AG04449 (cell line): ENCODE data around the gene NBPF26.
"Not testable (repeated sequence)": the region's sequence is repeated elsewhere in the genome, so short reads cannot be mapped to it uniquely, and the experiment has no call there.

Experiments used
- CTCF ChIA-PET: fragments of 350-600 bp; formaldehyde crosslinking; extraction: SDS; loops from one replicate; lab custom pipeline; 2021; ENCODE audit warnings: antibody characterized with exemption; lab: Yijun Ruan, JAX
- POLR2A ChIA-PET: fragments of 400-600, 350-600 bp; formaldehyde crosslinking; extraction: SDS; loops from one replicate; lab custom pipeline; 2020; ENCODE audit warnings: antibody characterized with exemption, inconsistent platforms; lab: Yijun Ruan, JAX
- DNase-seq: peaks from one replicate; pipeline ENCODE4 v3.0.0-alpha.2; 2010; ENCODE audit warnings: low read depth, low spot score
- H3K4me3 ChIP-seq: 2 replicates; pipeline ENCODE4 v1.5.1; 2011; ENCODE audit warnings: low read depth, mild to moderate bottlenecking, control low read depth, low read length

The NBPF26 gene

GRCh38 chr1:120723715-120724402 lies at the start of gene NBPF26:
Gene NBPF26 (plus strand): TSS chr1:120723945.
- POLR2A ChIA-PET, CTCF ChIA-PET: not testable (repeated sequence)
- DNase-seq = peak; percentile 5
- peak within 1 kb of the TSS; percentile 57 for H3K4me3 ChIP-seq

GRCh38 chr1:120680106-120680819 lies 43.5 kb upstream of the NBPF26 start:
- DNase-seq, POLR2A ChIA-PET, H3K4me3 ChIP-seq, CTCF ChIA-PET: not testable (repeated sequence)

- POLR2A ChIA-PET, CTCF ChIA-PET, DNase-seq, H3K4me3 ChIP-seq: not testable (repeated sequence)
These were observed 42.8 kb upstream of the NBPF26 start for GRCh38 chr1:120680938-120681337.

GRCh38 chr1:120684397-120684796 lies 39.3 kb upstream of the NBPF26 start:
- CTCF ChIA-PET, H3K4me3 ChIP-seq, DNase-seq, POLR2A ChIA-PET: not testable (repeated sequence)

GRCh38 chr1:120685622-120686021 lies 38.1 kb upstream of the NBPF26 start:
- DNase-seq, CTCF ChIA-PET, POLR2A ChIA-PET, H3K4me3 ChIP-seq: not testable (repeated sequence)

- DNase-seq, POLR2A ChIA-PET, H3K4me3 ChIP-seq, CTCF ChIA-PET: not testable (repeated sequence)
These were observed 36.5 kb upstream of the NBPF26 start for GRCh38 chr1:120687250-120687649.

GRCh38 chr1:120700807-120701562 lies 22.8 kb upstream of the NBPF26 start:
- DNase-seq, CTCF ChIA-PET, POLR2A ChIA-PET: not testable (repeated sequence)
- H3K4me3 ChIP-seq = peak overlapping the region; percentile 29; the same call in 1 of the 2 replicates

GRCh38 chr1:120723358-120723714 lies 409 bp upstream of the NBPF26 start:
- CTCF ChIA-PET, DNase-seq, POLR2A ChIA-PET, H3K4me3 ChIP-seq: not testable (repeated sequence)

GRCh38 chr1:120724507-120724906 lies 762 bp downstream of the NBPF26 start:
- H3K4me3 ChIP-seq = peak overlapping the region; percentile 57
- DNase-seq, CTCF ChIA-PET, POLR2A ChIA-PET: not testable (repeated sequence)

- POLR2A ChIA-PET, CTCF ChIA-PET, H3K4me3 ChIP-seq, DNase-seq: not testable (repeated sequence)
These were observed 5.1 kb downstream of the NBPF26 start for GRCh38 chr1:120728811-120729210.

GRCh38 chr1:120769090-120769489 lies 45.3 kb downstream of the NBPF26 start:
- CTCF ChIA-PET, DNase-seq, H3K4me3 ChIP-seq, POLR2A ChIA-PET: not testable (repeated sequence)

GRCh38 chr1:120805452-120805851 lies 81.7 kb downstream of the NBPF26 start:
- H3K4me3 ChIP-seq, POLR2A ChIA-PET, DNase-seq, CTCF ChIA-PET: not testable (repeated sequence)

GRCh38 chr1:120811822-120812221 lies 88.1 kb downstream of the NBPF26 start:
- POLR2A ChIA-PET, DNase-seq, H3K4me3 ChIP-seq: not testable (repeated sequence)

GRCh38 chr1:120825051-120825450 lies 101.3 kb downstream of the NBPF26 start:
- H3K4me3 ChIP-seq, DNase-seq, POLR2A ChIA-PET, CTCF ChIA-PET: not testable (repeated sequence)

More at GRCh38 chr1:120811822-120812221, 88.1 kb downstream of the NBPF26 start:
- CTCF ChIA-PET = not testable (repeated sequence)

GRCh38 chr1:120826623-120827022 lies 102.9 kb downstream of the NBPF26 start:
- CTCF ChIA-PET, H3K4me3 ChIP-seq, DNase-seq, POLR2A ChIA-PET: not testable (repeated sequence)
